Measurements from ENCODE around the gene MPP3.

Gene MPP3

DNA sequence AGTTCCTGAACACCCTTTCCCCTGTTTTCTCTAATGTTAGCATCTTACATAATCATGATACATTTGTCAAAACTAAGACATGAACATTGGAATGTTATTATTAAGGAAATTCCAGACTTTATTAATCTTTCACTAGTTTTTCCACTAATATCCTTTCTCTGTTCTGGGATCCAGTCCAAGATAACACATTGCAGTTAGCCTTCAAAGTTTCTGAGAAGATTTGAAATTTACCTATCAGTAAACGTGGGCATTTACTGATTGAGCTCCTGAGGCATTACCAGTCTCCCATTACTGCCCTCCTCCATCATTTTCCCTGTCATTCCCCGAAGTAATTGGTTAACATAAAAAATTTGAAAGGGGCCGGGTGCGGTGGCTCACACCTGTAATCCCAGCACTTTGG, 8.3 kb upstream of the MPP3 start:
- TF ChIP-seq, protein P1, sequence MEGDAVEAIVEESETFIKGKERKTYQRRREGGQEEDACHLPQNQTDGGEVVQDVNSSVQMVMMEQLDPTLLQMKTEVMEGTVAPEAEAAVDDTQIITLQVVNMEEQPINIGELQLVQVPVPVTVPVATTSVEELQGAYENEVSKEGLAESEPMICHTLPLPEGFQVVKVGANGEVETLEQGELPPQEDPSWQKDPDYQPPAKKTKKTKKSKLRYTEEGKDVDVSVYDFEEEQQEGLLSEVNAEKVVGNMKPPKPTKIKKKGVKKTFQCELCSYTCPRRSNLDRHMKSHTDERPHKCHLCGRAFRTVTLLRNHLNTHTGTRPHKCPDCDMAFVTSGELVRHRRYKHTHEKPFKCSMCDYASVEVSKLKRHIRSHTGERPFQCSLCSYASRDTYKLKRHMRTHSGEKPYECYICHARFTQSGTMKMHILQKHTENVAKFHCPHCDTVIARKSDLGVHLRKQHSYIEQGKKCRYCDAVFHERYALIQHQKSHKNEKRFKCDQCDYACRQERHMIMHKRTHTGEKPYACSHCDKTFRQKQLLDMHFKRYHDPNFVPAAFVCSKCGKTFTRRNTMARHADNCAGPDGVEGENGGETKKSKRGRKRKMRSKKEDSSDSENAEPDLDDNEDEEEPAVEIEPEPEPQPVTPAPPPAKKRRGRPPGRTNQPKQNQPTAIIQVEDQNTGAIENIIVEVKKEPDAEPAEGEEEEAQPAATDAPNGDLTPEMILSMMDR (IDR thresholded peaks at IDR 0.05; ENCODE audit: insufficient read depth, low read length, missing control alignments) = no peak
- ChIA-PET CTCF (interaction anchor here (0.8 to 1.7 kb wide), 8 partner anchors 9 to 699 kb away, joined by 3 to 5 read pairs (median 3); partner anchors contain the start of gene MPP3), POLR2A (no interaction called here)
- H3K4me3 ChIP-seq (ENCODE audit: low read depth, low read length) = no peak overlapping the region
- no peak for DNase-seq (ENCODE audit: low read depth, low spot score)

DNA sequence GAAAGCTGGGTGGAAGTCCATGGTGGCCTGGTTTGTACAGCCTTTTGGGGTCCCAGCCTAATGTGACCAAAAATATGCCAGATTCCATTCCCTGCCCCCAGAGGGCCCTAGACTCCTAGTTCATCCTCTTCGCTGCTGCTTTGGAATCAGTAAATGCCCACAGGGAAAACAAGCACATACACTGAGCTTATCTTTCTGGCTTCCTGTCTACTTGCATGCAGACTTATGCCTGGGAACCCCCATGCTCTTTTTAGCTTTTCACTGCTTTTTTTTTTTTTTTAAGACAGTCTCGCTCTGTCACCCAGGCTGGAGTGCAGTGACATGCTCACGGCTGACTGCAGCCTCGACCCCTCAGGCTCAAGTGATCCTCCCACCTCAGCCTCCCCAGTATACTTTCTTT, 7.9 kb upstream of the MPP3 start:
- no peak for DNase-seq (ENCODE audit: low read depth, low spot score)
- ChIA-PET POLR2A (no interaction called here), CTCF (interaction anchor here (0.6 to 1.7 kb wide), 10 partner anchors 8 to 700 kb away, joined by 3 to 6 read pairs (median 3); partner anchors contain the start of gene MPP3)
- H3K4me3 ChIP-seq (ENCODE audit: low read depth, low read length) = no peak overlapping the region
- TF ChIP-seq, protein P1 (IDR thresholded peaks at IDR 0.05; ENCODE audit: insufficient read depth, low read length, missing control alignments) = no peak

DNA sequence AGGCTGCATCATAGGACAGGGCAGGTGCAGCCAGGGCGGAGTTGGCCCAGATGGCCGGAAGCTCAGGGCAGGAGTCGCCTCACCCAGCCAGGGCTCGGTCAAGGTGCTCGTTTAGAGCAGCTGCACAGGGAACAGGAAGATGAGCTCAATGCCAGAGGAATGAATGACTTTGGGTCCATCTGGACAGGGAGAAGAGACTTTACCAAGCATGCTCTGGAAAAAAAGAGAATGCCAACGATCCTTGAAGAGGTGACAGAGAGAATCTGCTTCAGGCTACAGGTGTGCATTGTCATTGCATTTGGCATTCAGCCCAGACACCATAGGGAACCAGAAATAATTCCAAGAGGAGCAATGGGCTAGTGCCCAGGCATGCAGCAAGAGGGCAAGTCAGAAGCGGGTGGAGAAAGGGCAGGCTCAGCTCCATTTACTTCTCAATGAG, 6.7 kb upstream of the MPP3 start:
- no peak for DNase-seq (ENCODE audit: low read depth, low spot score)
- TF ChIP-seq, protein P1 (IDR thresholded peaks at IDR 0.05; ENCODE audit: insufficient read depth, low read length, missing control alignments) = no peak
- CTCF ChIA-PET = interaction anchor here (1.1 to 1.7 kb wide), 3 partner anchors 14 to 74 kb away, joined by 3 read pairs; no protein-coding TSS in a partner anchor
- H3K4me3 ChIP-seq (ENCODE audit: low read depth, low read length) = no peak overlapping the region
- POLR2A ChIA-PET = interaction anchor here (0.6 kb wide), 1 partner anchor 235 kb away, joined by 3 read pairs; no protein-coding TSS in a partner anchor

DNA sequence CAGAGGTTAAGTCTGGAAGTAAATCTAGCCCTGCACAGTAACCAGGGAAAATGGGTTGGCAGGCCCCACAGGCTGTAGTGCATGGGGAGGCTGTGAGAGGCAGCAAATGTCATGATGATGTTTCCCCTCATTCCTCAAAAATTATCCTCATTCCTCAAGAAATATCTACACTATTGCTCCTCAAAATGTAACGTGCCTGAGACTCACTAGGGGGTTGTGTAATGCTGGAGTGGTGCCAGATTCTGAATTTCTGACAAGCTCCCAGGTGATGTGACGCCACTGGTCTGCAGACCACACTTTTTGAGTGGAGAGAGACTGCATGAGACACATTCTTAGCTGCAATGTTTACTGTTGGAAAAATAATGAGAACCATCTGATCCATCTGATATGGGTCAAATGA, 1.2 kb upstream of the MPP3 start:
- ChIA-PET POLR2A (no interaction called here), CTCF (interaction anchor here (1.0 to 1.8 kb wide), 3 partner anchors 12 to 74 kb away, joined by 4 to 9 read pairs (median 5); no protein-coding TSS in a partner anchor)
- H3K4me3 ChIP-seq (ENCODE audit: low read depth, low read length) = no peak overlapping the region
- DNase-seq (ENCODE audit: low read depth, low spot score) = peak; percentile 14
- TF ChIP-seq, protein P1 (IDR thresholded peaks at IDR 0.05; ENCODE audit: insufficient read depth, low read length, missing control alignments) = no peak

DNA sequence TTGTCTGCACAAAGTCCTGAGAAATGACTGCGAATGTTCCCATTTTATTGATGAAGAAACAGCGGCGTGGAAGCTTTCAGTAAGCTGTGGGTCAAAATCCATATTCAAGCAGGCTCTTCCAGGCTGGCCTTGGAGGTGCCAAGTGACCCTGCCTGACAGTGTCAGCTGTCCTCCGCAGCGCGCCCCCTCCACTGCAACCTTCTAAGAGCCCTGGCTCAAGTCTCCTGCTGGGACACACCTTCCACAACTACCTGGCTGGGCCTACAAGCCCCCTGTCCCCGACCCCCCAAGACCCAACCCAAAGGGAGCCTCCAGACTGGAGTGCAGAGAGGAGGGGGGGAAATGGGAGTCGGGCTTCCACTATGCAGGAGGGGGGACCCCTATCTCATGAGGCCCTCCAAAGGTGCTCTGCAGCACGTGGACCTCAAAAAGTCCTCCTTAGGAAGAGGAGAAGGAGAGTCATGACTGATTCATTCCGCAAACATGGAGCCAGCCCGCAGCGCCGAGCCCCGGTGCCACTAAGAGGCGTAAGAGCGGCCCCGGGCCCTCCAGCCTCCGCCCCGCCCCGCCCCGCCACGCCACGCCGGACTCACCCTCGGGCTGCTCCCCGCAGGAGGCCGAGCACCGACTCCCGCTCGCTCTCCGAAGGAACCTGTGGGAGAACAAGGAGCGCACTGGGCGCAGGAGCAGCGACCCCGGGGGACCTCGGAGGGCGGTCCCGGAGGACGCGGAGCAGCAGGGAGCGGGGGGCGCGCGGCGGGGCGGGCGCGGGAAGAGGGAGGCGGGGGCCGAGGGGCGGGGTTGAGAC, 574 bp downstream of the MPP3 start:
- TF ChIP-seq, protein P1 (IDR thresholded peaks at IDR 0.05; ENCODE audit: insufficient read depth, low read length, missing control alignments) = no peak
- H3K4me3 ChIP-seq (ENCODE audit: low read depth, low read length) = peak overlapping the region; percentile 71
- ChIA-PET POLR2A (no interaction called here), CTCF (interaction anchor here (1.1 to 2.8 kb wide), 6 partner anchors 9 to 46 kb away, joined by 3 to 22 read pairs (median 4); partner anchors contain the start of gene CD300LG)
- DNase-seq (ENCODE audit: low read depth, low spot score) = peak; percentile 3

DNA sequence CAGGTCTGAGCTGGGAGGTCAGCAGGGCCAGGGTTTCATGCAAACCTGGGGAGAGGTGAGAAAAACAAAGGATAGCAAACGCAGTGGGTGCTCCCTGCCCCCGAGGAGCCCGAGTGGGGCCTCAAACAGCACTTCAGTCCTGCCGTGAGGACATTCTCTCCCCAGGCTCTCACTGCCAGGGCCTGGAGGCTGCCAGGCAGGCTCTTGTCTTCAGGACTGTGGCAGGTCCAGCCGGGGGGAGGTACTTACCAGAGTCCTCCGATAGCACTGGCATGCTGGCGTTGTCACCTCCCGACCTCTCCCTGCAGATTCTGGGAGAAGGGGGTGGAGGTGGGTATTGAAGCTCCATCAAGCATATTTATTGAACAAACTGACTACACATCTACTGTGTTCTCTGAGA, 1.3 kb downstream of the MPP3 start:
- TF ChIP-seq, protein P1 (IDR thresholded peaks at IDR 0.05; ENCODE audit: insufficient read depth, low read length, missing control alignments) = no peak
- POLR2A ChIA-PET = no interaction called here
- DNase-seq (ENCODE audit: low read depth, low spot score) = no peak
- H3K4me3 ChIP-seq (ENCODE audit: low read depth, low read length) = peak overlapping the region; percentile 71
- CTCF ChIA-PET = interaction anchor here (1.1 to 2.8 kb wide), 6 partner anchors 9 to 46 kb away, joined by 3 to 22 read pairs (median 4); partner anchors contain the start of gene CD300LG

Data from AG04449 (cell line).